GM18517 (cell line): ENCODE results near the gene DEPDC5.
A peak's percentile ranks its signal among the peaks of the same experiment; 100 is the strongest.
"Not testable (repeated sequence)": the region's sequence is repeated elsewhere in the genome, so short reads cannot be mapped to it uniquely, and the experiment has no call there.

Experiments
- ATAC-seq: cut with Tn5 transposase; IDR thresholded peaks from one replicate; pipeline ENCODE4 v1.9.1; 2021; ENCODE audit warnings: mild to moderate bottlenecking, moderate library complexity; ENCODE audit not compliant: unreplicated experiment

The DEPDC5 gene

DNA sequence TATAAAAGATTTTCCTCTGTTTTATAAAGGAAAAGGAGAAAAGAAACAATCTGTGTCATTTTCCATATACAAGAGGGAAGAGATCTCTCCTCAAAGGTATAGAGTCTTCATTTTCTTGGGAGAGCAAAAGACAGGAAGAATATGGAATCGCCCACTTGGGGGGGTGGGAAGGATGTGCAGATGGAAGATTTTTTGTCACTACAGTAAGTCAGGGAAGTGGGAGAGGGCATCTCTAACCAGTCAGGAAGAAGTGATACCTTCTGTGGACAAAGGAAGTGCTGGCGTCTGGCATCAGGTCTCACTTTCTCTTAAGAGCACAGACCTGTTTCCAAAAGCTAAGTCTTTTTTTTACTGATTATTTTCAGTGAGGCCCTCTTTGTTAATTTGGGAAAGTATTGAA is 5.3 kb upstream of the DEPDC5 start:
- ATAC-seq: no peak

DNA sequence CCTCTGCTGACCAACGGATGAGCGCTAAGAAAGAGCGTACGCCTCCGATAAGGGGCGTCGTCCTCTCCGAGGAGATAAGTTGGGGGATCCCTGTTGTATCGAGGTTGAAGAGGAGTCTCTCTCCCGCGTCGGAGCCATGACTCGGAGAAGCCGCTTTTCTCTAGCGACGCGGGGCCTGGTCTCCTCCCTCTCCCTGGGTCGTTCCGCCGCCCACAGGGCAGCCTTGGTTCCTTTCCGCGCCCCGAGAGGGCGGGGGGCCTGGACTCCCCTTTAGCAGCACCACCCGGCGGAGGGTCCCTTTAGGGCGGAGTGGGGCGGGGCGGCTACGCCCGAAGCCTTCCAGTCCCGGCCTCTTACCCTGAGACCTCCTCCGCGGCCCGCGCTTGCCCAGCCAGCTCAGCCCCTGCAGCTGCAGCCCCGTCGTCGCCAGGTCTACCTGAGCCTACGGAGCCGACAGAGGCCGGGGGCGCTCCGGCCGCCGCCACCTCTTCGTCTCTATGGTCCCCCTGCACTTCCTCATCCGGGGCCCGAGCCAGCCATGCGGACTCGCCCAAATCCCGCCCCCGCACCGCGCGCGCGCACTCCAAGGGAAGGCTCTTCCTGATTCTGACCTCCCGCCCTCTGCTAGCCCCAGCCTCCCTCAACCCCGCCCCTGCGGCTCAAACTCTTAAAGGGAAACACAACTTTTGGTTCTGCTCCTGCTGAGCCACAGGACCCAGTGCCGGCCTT is 4.0 kb upstream of the DEPDC5 start, which contains the start of gene PRR14L:
TSS of gene PRR14L (minus strand) at position 497 of the 729 bp plus-strand sequence. CDS start 11,272 bp downstream, outside the sequence.
- peak; percentile 55 for ATAC-seq

DNA sequence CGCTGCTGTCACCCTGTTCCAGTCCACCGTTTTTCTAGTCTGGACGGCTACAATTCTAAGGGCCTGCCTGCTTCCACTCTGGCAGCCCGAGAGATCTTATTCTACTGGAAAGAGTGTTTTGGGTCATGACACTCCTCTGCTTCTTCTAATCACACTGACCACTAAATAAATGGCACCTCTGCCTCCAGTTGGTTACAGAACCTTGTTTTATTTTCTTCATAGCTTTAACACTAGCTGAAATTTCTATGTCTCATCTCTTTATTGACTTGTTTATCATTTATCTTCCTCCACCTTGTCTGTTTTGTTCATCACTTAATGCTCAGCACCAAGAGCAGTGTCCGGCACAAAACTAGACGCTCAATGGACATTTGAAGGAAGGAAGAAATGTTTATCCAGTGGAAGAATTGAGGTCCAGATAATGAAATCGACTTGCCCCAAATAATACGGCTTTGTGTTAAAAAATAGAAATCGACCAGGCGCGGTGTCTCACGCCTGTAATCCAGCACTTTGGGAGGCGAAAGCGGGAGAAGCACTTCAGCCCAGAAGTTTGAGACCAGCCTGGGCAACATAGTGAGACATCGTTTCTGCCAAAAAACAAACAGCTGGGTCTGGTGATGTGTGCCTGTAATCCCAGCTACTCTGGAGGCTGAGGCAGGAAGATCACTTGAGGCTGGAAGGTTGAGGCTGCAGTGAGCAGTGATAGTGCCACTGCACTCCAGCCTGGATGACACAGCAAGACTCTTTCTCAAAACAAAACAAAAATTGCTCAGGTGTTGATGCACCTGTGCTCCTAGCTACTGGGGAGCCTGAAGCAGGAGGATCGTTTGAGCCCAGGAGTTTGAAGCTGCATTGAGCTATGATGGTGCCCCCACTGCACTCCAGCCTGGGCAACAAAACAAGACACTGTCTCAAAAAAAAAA is 3.2 kb upstream of the DEPDC5 start:
- no peak for ATAC-seq

DNA sequence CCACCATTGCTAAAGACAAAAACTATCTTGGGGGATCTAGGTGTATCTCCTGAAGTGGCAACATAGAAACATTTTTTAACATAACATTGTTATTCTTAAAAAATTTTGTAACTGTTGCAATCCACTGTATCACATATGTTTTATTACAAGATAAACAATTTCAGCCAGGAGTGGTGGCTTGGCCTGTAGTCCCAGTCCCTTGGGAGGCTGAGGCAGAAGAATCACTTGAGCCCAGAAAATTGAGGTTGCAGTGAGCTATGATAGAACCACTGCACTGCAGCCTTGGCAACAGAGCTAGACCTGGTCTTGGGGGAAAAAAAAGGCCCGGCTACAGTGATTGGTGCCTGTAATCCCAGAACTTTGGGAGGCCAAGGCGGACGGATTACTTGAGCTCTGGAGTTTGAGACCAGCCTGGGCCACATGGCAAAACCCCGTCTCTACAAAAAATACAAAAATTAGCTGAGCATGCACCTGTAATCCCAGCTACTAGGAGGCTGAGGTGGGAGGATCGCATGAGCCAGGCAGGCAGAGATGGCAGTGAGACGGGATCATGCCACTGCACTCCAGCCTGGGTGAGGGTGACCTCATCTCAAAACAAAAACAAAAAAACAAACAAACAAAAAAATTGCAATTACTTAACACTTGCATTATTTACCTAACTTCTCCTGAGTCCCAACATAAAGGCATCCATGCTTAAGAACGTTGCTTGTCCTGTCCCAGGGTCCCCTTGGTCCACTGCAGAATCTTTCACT is 1.5 kb upstream of the DEPDC5 start:
- ATAC-seq: no peak

DNA sequence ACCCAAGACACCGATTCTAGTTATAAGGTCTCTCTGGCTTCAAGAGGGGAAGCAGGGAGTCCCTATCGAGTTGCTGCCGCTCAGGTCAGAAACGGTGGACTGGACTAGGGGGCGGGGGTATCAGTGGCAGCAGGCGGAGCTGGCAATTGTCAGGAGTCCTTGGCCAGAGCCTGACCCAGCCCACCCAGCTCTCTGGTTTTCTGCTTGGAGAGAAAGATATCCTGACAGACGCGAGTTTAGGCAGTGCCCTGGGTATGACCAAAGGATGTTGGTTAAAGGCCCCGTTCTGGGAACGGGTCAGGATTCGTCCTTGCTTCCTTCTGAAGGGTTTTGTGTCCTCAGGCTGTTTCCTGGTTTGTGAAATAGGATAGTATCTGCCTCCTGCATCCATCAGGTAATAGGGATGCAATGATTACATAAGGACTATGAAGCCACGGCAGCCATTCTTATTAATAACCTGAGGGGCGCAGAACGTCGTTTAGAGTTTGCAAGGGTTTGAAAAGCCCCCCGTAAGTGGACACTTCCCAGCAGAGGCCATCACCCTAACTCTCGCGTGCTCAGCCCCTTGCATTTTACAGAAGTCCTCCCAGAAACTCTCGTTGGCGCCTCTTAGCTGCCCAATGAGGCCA is 700 bp upstream of the DEPDC5 start:
- ATAC-seq: no peak

DNA sequence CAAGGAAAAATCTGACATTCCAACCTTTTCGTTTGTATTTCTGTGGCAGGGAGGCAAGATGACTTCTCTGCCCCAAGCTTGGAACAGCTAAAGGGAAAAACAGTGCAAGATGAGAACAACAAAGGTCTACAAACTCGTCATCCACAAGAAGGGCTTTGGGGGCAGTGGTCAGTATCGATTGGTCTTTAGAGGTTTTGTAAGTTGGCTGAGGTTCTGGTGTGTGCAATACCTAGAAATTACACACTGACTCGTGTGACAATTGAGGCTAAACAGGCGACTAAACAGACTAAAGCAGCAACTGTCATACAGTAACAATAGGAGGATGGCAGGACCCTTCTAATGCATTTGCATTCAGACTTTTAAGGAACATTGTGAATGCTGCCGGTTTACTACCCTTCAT is 994 bp downstream of the DEPDC5 start:
- ATAC-seq: no peak

DNA sequence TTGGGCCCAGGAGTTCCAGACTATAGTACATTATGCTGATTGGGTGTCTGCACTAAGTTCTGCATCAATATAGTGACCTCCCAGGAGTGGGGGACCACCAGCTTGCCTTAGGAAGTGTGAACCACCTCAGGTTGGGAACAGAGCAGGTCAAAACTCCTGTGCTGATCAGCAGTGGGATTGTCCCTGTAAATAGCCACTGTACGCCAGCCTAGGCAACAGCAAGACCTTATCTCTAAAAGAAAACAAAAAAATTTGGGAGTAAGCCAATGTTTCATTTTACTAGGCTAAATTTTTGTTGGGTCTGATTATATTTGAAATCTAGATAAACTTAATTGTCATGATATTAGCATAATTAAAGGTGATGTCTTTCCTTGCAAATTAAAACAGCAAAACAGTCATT is 3.4 kb downstream of the DEPDC5 start:
- ATAC-seq: no peak

DNA sequence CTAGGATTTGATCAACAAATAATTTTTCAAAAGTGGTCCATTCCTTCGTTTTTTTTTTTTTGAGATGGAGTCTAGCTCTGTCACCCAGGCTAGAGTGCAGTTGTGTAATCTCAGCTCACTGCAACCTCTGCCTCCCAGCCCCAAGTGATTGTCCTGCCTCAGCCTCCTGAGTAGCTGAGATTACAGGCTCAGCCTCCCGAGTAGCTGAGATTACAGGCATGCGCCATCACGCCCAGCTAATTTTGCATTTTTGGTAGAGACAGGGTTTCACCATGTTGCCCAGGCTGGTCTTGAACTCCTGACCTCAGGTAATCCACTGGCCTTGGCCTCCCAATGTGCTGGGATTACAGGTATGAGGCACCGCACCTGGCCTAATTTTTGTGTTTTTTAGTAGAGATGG is 5.0 kb downstream of the DEPDC5 start:
- ATAC-seq: not testable (repeated sequence)

DNA sequence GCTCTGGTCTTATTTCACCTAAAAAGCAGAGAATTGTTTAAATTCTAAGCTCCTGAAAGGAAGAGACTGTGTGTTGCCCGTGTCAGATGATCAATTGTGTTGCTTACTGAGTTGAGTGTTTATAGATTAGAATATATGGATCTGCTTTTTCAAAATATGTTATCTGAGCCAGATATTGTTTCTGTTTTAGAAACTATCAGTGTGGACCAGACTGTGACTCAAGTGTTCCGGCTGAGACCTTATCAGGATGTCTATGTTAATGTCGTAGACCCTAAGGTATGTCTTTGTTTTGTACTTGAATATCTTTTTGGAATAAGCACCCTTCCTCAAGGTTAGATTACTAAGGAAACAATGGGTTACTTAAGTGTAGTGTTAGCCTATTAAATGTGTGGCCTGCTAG is 11.0 kb downstream of the DEPDC5 start:
- ATAC-seq: no peak

DNA sequence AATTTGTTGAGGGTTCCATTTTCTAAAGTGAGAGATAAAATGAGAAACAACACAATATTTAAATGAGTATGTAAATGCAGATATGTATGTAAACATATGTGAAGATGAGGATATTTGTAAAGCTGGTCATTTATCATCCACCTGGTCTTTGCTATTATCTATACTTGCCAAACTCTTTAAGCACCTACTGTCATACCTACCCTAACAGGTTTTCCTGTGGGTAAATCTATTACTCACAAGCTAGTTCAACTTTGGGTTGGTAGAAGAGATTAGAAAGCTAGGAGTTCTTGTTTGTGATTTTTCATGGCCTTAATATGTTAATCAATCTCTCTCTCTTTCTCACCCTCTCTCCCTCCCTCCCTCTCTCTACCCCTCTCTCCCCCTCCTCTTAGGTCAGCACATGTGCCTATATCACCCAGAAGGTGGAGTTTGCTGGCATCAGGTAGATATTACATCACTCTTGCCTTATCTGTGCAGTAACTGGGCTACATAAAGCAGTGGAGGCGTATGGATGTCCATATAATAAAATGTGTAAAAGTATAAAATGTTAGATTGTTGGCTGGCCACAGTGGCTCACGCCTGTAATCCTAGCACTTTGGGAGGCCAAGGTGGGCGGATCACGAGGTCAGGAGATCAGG is 14.7 kb downstream of the DEPDC5 start:
- ATAC-seq: no peak

DNA sequence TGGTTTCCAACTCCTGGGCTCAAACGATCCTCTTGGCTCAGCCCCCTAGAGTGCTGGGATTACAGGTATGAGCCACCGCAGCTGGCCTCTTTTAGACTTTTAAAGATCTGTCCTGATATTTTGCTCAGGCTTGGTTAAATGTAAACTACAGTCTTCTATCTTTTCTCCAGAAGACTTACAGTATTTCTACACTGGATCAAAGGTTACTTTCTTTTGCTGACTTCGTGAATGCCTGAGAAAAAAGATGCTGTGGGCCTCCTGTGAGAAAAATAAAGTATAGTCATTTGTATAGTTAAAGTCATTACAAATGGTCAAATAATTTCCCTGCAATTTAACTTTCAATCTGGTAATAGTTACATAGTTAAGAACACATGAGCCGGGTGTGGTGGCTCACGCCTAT is 19.6 kb downstream of the DEPDC5 start:
- no peak for ATAC-seq

DNA sequence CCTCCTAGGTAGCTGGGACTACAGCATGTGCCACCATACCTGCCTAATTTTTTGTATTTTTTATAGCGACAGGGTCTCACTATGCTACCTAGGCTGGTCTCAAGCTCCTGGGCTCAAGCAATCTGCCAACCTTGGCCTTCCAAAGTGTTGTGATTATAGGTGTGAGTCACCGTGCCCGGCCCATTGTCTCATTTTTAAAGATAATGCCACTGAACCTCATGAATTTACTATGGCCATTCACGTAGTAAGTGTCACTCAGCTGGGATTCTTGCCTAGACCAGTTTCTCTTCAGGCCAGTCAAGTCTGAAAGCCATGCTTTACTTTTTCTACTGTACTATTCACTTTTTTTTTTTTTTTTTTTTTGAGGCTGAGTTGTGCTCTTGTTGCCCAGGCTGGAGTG is 22.4 kb downstream of the DEPDC5 start:
- ATAC-seq: no peak

DNA sequence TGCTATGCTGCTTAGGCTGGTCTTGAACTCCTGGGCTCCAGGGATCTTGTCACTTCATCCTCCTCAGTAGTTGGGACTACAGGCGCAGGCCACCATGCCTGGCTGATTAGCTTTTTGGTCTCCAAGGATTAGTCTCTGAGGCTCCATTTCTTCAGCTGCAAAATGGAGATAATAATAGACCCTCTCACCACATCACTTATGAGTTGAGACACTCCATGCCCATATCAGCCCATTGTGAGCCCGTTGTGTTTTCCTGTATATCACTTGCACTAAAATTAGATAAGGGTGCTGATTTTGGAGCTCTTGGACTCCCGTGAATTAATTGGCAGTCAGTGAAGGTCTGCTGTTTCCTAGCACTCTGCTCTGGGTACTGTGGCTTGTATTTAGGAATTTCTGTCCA is 36.0 kb downstream of the DEPDC5 start:
- ATAC-seq: no peak

DNA sequence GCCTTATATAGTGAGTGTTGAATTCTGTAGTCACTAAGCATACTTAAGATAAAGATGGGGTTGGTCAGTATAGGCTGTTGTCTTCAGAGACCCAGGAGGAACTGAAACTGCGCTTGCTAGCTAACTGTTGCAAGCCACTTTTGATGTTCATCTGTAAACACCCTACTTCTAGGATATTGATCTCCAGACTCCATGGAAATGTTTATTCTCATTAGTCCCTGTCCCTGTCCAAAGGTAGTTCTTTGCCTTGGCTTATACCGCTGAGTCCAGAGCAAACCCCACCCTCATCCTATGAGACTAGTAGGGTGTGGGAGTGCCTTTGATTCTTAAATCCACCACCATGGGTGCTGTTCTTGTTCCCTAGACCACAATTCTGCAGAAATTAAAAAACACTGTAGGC is 36.4 kb downstream of the DEPDC5 start:
- no peak for ATAC-seq

DNA sequence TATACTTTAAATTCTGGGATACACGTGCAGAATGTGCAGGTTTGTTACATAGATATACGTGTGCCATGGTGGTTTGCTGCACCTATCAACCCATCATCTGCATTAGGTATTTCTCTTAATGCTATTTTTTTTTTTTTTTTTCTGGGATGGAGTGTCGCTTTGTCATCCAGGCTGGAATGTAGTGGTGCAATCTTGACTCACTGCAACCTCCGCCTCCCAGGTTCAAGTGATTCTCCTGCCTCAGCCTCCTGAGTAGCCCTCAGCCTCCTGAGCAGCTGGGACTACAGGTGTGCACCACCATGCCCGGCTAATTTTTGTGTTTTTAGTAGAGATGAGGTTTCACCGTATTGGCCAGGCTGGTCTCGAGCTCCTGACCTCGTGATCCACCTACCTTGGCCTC is 45.5 kb downstream of the DEPDC5 start:
- not testable (repeated sequence) for ATAC-seq

DNA sequence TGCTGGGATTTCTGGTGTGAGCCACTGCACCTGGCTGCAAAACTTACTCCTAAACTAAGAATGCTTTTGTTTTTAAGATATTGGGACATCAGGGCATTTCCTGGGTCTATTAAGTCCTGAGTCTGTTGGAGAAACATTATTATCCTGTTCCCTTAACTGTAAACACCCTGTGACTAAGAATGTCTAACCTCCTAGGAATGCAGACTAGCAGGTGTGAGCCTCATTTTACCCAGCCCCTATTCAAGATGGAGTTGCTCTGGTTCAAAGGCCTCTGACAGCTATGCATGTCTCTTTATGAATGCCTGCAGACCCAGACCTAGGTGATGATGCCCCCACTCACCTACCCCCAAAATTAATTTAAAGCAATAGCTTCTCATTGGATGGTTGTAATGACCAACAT is 46.2 kb downstream of the DEPDC5 start:
- ATAC-seq: no peak

DNA sequence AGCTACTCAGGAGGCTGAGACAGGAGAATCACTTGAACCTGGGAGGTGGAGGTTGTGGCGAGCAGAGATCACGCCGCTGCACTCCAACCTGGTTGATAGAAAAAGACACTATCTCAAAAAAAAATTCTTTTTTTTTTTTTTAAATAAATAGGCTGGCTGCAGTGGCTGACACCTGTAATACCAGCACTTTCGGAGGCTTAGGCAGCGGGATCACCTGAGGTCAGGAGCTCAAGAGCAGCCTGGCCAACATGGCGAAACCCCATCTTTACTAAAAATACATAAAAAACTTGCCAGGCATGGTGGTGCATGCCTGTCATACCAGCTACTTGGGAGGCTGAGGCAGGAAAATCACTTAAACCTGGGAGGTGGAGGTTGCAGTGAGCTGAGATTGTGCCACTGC is 47.0 kb downstream of the DEPDC5 start:
- not testable (repeated sequence) for ATAC-seq

DNA sequence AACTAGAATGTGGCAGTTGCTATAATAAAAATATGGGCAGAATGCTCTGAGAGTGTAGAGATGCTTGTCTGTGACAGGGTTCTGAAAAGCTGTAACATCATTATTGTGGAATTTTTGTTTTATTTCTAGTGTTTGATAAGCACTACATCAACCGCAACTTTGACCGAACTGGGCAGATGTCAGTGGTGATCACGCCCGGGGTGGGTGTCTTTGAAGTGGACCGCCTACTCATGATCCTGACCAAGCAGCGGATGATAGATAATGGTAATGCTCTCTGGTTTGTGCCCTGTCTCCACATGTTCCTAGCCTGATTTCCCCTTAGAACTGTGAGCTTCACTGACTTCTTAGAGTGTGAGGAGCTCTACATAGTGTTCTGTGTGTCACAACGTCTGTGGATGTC is 48.8 kb downstream of the DEPDC5 start:
- no peak for ATAC-seq

DNA sequence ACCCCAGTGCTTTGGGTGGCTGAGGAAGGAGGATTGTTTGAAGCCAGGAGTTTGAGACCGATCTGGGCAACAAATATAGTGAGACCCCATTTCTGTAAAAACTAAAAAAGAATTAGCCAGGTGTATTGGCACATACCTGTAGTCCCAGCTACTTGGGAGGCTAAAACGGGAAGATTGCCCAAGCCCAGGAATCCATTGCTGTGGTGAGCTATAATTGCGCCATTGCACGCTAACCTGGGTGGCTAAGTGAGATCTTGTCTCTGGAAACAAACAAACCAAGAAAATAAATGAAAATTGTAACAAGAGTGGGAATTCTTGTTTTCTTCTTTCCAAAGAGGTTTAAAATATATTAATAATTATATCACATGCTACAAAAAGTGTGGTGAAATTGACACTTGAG is 52.9 kb downstream of the DEPDC5 start:
- ATAC-seq: no peak

DNA sequence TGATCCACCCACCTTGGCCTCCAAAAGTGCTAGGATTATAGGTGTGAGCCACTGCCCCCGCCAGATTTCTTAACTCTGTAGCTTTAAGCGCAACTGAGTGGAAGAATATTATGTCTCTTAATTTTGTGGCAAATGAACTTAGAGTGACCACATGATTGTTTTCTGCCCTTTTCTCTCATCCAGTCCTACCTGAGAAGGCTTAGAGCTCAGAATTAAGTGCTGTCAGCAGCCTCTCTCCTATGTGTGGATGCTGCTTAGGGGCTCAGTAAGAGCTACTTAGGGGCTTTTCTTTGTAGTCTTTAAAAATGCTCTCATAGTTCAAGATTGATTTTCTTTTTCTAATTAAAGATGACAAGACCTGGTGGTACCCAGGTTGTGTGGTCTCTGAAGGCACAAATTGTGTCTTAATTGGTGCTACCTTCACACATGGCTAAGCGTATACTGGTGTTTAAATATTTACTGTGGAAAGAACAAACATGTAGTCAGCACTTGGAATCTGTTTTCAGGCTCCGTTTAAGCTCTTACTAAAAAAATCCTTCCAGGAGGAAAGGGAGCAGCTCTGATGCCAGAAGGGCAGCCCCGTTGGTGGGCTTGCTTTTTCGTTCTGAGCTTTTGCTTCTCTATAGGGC is 59.3 kb downstream of the DEPDC5 start:
- no peak for ATAC-seq
